HG03442 (cell line): Measurements from ENCODE around the gene PPIB.
A peak's percentile ranks its signal among the peaks of the same experiment; 100 is the strongest.

Source experiments
- ATAC-seq: cut with Tn5 transposase; IDR thresholded peaks from one replicate; pipeline ENCODE4 v1.9.1; 2021; ENCODE audit warnings: mild to moderate bottlenecking, moderate library complexity; ENCODE audit not compliant: unreplicated experiment

Gene PPIB

DNA sequence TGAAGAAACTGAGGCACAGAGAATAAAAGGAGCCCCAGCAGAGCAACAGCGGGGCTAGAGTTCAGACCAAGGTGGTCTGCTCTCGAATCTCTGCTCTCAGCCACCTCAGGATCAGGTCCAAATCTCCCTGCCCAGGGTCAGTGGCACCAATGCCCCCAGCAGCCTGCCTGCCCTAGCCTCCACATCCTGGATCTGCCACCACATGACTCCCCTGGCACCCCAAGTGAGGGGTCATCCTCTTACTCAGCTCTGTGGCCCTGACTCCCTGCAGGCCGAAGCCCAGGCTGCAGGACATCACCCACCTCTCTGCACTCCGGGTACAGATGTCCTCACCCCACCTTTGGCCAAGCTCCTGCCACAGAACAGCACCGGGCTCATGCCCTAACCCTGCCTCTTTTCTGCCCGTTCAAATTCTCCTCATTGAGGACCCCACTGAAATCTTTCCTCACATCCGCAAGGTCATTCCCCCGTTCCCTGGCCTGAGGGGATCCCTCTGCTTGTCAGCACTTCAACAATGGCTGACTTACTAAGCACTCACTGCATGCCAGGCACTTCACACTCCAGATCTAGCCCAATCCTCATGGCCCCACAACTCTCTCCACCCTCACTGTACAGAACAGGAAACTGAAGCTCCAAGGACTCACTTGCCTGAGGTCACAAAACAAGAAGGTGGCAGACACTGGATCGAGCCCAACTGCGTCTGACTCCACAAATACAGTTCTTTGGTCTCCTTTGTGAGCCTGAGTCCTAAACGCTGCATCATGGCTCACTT is 4.3 kb downstream of the PPIB start:
- no peak for ATAC-seq

DNA sequence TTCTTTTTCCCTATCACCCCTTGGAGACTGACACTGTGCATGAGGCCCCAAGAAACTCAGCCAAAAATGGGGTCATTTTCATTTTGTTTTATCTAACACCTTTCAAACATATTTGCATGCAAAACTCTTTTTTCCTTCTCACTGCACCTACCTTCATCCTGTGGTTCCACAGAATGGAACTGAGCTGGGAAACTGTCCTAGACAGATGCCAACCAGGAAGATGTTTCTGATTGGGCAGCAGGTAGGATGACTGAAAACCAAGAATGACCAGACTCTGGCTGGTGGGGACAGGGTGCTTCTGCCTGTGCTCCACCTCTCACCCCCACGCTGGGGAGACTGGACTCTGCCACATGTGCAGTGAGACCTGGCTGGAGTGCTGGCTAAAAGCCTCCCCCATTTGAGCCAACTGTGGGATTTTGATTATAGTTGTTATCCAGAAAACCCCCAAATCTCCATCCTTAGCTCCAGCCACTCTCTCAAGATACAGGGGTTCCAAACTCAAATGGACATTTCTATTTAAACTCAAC is 5.2 kb downstream of the PPIB start:
- ATAC-seq = no peak

DNA sequence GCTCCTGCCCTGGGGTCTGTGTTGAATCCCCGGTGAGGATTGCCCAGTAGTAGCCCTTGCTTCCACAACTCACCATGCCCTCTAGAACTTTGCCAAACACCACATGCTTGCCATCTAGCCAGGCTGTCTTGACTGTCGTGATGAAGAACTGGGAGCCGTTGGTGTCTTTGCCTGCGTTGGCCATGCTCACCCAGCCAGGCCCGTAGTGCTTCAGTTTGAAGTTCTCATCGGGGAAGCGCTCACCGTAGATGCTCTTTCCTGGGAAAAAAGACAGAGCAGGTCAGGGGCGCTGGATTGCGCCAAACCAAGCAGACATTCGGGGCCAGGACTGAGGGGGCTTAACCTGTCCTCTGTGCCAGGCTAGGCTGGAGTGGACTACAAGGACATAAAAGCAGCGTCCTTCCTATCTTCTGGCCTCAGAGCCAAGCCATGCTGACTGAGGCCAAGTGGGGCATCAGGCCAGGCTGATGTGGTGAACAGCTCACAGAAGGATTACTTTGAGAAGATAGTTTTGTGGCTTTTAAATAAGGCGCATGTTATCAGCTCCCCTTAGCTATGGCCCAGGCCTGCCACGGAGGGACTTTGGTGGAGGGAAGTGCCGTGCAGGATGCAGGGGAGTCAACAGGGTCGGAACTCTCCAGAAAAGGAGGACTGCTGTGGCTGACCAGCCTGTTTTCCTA is 6.0 kb downstream of the PPIB start:
- ATAC-seq = no peak

DNA sequence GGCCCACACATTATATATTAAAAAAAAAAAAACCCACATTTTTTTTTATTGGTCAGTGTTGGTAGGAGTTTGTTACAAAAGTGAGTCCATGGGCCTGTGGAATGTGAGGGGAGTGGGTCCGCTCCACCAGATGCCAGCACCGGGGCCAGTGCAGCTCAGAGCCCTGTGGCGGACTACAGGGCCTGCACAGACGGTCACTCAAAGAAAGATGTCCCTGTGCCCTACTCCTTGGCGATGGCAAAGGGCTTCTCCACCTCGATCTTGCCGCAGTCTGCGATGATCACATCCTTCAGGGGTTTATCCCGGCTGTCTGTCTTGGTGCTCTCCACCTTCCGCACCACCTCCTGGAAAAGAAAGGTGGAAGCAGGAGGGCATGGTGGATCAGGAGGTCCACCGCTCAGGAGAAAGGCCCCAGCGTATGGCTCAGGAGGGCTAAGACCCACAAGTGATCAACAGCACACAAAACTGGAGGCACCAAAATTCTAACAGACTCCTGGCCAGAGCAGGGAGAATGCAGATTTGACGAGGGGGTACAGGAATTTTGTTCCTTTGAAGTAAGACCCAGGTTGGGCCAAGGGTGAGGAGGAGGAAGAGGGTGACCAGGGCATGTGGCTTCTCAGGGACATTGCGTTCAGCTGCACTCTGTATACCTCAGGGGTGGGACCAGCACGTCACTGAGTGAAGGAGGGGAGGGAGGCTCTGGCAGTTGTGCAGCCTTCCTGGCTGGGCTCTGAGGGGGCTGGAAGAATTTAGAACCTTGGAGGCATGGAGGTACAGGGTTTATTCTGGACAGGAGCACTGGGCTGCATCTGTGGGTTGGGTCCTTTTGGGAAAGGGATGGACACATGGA is 6.8 kb downstream of the PPIB start:
- ATAC-seq = no peak

DNA sequence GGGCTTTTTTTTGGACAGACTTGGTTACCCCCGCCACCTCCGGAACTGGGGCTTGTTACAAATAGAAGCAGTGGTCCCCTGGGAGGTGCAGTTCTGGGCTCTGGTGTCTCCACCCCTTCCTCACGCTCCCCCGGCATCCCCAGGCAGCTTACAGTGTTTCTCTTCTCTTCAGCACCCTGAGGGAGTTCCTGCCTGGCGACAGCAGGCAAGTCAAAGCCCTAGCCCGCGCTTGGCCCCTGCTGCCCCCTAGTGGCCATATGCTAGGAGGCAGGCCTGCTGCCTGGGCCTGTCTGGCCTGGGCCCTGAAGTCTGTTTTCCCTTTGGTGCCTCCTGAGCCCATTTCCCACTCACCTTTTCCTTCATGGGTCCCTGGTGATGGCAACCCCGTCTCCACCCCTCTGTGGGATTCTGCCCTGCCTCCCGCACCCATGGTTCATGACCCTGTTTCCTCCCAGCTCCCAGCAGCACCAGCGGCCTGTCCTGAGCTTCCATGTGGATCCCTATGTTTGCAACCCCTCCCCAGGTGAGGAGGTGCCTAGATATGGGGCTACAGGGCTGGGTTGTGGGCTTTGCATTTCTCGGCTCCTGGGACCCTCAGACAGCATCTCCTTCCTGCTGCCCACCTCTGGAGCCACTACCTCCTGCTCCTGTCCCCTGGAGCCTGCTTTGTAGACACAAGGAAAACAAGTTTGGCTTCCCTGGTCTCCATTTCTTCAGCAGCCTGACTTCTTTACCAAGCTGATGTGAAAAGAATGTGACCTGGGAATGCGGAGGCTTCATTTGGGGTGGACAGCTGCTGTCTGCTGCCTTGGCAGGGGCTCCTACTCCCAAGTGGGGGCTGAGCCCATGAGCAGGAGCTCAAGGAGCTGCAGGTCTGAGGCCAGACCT is 9.1 kb downstream of the PPIB start:
- ATAC-seq = peak; percentile 48

DNA sequence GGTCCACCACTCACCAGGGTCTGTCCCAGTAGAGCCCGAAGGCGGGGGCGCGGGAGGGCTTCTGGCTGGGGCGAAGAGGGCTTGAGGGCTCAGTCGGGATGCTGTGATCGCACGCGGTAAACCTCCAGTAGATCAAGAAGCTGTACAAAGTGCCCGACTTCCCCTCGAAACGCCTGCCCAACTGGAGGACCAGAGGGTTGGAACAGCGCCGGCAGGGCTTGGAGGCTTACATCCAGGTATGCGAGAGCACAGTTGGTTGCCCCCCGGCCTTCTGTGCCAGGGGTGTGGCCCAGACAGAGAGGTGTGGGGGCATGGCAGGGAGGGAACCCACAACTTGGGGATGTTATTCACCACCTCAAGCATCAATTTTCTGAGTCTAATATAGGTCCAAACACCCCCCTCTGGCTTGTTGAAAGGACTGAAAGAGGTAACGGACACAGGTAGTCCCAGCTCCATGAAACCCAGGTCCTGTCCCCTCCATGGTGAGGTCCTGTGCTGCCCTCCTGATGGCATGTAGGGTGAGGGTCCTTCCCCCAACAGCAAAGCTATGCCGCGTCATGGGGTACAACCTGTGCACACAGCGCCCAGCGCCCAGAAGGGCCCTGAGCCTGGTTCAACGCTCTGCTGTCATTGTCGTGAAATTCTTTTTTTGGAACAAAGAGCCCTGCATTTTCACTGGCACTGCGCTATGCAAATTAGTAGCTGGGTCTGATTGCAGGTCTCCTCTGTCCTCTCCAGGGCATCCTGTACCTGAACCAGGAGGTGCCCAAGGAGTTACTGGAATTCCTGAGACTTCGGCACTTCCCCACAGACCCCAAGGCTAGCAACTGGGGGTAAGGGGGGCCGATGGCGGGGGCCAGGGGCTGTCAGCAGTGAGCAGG is 10.1 kb downstream of the PPIB start:
- no peak for ATAC-seq

DNA sequence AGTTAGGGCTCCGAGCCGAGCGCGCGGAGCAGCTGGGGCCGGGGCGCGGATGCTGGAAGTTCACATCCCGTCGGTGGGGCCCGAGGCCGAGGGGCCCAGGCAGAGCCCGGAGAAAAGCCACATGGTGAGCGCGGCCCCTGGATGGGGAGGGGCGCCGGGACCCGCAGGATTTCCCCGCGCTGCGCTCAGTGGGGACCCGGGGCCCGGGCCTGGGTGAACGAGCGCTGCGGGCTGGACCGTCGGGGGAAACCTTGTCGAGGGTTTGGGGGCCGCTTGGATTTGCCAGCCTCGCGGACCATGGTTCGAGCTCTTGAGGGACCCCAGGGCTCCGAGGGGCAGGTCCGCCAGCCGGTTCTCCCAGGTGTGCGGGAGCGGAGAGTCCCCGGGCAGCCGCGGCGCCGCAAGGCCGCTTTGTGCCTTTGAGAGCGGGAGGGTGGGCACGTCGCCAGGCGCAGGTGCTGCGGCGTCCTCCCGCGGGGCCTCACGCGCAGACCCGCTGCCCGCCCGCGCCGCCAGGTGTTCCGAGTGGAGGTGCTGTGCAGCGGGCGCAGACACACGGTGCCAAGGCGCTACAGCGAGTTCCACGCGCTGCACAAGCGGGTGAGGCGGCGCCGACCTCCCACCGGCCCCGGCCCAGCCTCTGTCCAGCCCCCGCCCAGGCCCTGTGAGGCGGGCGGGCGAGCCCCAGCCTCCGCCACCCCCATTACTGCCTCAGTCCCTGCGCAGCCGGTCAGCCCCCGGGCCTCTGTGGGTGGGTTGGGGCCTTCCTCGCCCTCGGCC is 10.9 kb downstream of the PPIB start, which contains the start of gene SNX22:
SNX22 (plus strand) TSS at position 5 of the 780 bp plus-strand sequence; CDS start at position 50, 45 bp downstream.
- ATAC-seq = peak; percentile 3

DNA sequence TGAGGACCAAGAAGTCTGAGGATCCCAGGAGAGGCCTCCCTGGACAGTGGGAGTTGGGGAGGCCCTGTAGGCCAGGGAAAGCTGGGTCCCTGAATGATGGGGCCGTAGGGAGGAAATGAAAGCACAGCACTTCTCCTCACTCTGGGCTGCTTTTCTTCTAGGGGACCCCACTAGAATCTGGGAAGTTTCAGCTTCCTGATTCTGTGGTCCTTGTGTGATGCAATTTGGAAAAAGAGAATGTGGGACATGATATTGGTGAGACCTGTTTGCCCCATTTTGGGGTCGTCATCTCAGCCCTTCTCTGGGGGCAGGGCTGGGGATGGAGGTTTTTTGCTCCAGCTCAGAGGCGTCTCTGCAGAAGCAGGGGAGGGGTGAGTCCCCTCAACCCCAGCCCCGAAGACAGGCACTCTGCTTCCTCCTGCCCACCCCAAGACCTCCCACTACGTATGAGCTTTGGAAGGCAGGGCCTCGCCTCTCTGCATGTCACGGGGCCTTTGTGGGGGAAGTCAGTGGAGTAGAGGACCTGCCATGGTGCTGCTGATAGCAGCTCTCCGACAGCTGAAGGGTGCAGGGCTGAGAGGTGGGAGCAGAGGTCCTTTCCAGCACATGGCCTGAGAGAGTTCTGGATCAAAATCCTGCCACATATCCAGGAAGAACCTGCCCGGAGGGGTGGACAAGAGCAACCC is 12.8 kb downstream of the PPIB start:
- no peak for ATAC-seq

DNA sequence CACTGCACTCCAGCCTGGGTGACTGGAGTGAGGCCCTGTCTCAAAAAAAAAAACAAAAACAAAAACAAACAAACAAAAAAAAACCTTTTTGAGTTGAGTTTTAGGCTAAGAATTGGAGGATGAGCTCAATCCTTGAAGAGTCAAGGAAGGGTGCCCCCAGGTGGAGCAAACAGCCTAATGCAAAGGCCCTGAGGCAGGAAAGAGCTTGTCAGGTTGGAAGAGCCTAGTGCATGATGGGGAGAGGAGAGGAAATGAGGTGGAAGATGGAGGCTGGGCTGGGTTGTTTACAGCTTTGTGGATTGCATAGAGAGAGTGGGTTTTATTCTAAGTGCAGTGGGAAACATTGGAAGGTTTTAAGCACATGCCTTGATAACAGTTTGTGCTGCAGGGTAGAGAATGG is 13.4 kb downstream of the PPIB start:
- no peak for ATAC-seq

DNA sequence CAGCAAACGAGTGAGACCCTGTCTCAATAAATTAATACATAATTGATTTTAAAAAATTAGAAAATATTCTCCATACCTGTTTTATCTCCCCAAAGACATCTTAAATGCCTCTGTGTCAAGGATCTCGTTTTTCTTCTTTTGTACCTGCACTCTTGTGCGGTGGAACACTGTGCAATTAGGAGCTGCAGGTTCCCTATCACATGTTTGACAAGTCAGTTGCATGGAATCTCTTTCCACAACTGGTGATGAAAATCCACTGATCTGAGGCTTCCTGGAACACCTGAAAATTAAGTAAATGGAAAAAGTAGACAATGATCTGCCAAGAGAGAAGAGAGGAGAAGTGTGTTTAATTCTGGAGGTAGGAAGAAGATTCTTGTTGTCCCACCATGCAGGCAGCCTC is 14.2 kb downstream of the PPIB start:
- no peak for ATAC-seq

DNA sequence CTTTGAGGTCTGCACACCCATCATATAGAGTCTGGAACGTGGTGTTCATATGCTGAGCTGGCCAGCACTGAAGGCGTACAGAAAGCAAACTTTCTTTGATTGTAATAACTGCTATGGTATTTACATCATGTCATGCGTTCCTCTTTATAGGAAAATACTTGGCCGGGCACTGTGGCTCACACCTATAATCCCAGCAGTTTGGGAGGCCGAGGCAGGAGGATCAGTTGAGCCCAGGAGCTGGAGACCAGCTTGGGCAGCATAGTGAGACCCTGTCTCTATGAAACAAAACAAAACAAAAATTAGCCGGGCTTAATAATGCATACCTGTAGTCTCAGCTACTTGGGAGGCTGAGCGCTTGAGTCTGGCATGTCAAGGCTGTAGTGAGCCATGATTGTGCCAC is 14.7 kb downstream of the PPIB start:
- ATAC-seq = no peak

DNA sequence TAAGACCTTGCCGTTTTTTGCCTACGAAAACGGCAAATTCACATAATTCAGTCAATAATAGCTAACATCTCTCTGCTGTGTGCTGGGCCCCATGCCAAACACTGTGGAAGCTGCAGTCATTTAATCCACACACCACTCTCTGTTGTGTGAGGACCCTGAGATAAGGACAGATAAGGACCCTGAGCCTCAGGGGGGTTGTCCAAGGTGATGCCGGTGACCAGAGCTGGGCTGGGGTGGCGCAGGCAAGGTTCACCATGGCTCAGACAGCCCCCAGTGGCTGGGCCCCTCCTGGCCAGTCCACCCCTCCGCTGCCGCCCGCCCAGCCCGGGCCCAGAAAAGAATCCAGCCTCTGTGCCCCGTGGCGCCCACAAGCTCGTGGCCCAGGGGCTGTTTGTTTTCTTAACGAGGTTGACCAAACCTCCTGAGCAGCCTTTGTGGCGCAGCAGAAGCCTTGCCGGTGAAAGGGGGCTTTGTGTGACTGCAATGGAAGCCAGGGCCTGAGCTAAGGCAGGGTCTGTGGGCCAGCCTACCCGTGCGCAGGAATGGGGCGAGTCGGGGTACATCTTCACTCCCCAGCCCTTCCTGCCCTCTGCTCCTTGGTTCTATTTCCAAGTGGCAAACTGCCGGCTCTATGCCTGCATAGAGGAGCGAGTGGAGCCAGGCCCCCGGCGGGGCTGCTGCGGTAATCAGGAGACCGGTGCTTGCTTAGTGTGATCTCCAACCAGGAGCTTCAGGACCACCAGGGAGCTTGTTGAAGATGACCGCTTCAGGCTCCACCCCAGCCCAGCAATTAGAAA is 15.7 kb downstream of the PPIB start:
- no peak for ATAC-seq

DNA sequence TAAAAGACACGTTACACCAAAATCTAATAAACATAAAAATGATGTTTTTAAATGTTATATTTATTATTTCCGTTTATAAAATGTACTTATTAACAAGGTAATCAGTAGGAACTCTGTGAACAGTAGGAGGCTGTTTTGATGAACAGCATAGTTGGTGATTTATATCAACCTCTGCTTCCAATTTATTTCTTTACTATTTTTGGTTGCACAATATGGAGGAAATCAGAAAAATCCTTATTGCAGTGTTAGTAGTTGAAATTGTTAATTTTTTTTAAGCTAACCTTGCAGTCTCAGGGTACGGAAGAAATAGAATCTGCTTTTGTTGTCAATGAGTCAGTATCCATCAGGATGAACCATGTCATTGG is 16.3 kb downstream of the PPIB start:
- no peak for ATAC-seq

DNA sequence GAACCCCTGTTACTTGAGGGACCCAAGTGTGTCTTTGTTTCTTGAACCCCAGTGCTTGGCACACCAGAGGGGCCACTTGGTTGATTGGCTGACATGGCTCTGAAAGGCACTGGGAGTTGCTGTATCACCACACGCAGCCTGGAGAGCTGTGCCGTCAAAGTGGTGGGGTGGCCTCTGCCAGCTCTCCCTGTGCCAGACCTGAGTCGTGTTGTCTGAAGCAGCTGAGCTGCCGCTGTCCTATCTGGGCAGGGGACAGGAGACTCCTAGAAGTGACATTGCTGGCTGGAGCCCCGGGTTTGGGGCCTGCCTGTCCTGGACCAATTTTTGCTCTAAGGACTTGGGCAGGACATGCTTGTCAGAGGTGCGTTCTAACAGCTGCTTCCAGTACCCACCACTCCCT is 16.8 kb downstream of the PPIB start:
- no peak for ATAC-seq

DNA sequence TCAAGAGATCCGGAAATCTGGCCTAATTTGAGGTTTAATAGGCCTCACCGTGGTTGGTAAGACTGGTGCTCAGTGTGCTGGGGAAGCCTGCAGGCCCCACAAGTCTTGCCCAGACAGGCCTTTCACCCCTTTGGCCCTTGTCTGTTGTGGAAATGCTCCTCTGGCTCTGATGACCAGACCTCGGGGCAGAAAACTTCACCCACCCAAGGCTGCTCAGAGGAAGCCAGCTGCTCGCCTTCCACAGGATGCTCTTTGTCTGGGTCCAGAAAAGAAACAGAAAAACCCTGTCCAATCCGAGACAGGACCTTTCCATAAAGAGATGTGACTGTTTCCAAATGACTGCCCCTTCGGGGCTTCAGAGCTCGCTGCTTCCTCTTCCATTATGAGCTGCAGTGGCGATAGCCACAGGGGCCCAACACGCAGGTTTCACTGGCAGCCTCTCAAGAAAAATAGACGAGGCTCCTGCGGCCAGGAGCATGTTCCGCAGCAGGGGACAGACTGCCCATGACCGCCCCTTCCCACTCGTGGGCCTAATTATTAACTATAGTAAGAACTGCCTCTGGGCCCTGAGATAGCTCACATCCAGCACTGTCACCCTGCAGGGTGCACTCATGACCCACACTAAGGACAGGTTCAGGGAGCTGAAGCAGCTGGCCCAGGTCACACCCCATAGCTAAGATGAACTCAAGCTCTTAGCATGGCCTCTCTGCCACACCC is 18.1 kb downstream of the PPIB start:
- peak; percentile 74 for ATAC-seq

DNA sequence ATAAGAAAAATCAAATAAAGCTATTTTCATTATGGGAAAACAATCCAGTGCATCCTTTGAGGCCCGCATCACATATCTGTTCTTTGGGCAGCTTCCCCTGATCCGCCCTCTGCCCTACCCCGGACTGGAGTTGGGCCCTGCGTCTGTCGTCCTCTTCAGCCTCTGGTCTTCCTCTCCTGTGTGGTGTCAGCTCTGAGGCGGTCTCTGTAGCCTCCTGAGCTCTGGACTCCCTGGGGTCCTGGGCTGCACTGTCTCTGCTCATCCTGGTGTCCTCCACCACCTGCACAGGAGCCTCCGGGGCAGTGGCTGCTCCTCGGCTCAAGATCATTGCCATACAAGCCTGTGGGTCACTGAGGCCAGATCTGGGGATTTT is 18.6 kb downstream of the PPIB start:
- ATAC-seq = no peak

DNA sequence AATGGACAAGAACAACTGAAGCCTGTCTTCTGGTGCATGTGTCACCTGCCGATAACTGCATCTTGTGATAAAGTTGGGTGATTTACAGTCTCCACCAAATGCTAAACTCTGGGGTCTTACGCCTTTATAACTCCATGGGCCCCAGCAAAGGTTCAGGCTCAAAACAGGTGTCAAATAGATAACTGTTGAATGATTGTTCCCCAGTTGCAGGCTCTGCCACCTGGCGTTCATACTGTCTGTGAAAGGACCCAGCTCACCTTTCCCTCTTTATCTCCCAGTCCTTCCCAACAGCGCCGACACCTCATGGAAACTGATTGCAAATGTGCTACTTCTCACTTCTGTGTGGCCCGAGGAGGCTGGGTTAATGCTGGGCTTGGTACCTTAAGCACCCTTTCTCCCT is 19.5 kb downstream of the PPIB start:
- ATAC-seq = no peak
